ENCODE measurements around the gene DBET.
"Not testable (repeated sequence)": the region's sequence is repeated elsewhere in the genome, so short reads cannot be mapped to it uniquely, and the experiment has no call there.

The DBET gene

GRCh38 chr4:190020790-190021717 is 43.2 kb upstream of the DBET start:
- no peak overlapping the region for H3K4me3 ChIP-seq (replicated peaks; ENCODE audit: insufficient read depth, low read length)
- no peak for TF ChIP-seq CTCF (IDR thresholded peaks at IDR 0.05; ENCODE audit: insufficient read depth, low read length)
- TF ChIP-seq REST (IDR thresholded peaks at IDR 0.05; ENCODE audit: insufficient replicate concordance, low read depth) = no peak
- TF ChIP-seq GABPA (IDR thresholded peaks at IDR 0.05; ENCODE audit: low read depth) = no peak
- TF ChIP-seq SPI1 (IDR thresholded peaks at IDR 0.05; ENCODE audit: borderline replicate concordance, low read depth) = no peak
- TF ChIP-seq POLR2AphosphoS5 (IDR thresholded peaks at IDR 0.05; ENCODE audit: low read depth) = no peak
- no peaks in the 10 kb centered on the region for H3K27me3 ChIP-seq (ENCODE audit: insufficient read depth, poor library complexity, severe bottlenecking)
- no peak for DNase-seq (ENCODE audit: low read depth in 1 of 2, low spot score in 1 of 2)
- H3K27ac ChIP-seq (replicated peaks) = no peak overlapping the region

- not testable (repeated sequence) for H3K27me3 ChIP-seq (ENCODE audit: insufficient read depth, poor library complexity, severe bottlenecking); DNase-seq (ENCODE audit: low read depth in 1 of 2, low spot score in 1 of 2); H3K4me3 ChIP-seq (replicated peaks; ENCODE audit: insufficient read depth, low read length); H3K27ac ChIP-seq (replicated peaks)
Measured at GRCh38 chr4:190021973-190022372, 42.3 kb upstream of the DBET start.

GRCh38 chr4:190022614-190023281 is 41.6 kb upstream of the DBET start:
- not testable (repeated sequence) for H3K4me3 ChIP-seq (replicated peaks; ENCODE audit: insufficient read depth, low read length); H3K27me3 ChIP-seq (ENCODE audit: insufficient read depth, poor library complexity, severe bottlenecking); DNase-seq (ENCODE audit: low read depth in 1 of 2, low spot score in 1 of 2); H3K27ac ChIP-seq (replicated peaks)

GRCh38 chr4:190027156-190027555 is 37.1 kb upstream of the DBET start, which contains the start of gene FRG2:
Gene FRG2 (minus strand): TSS chr4:190027256. CDS start chr4:190027204, 52 bp downstream.
- not testable (repeated sequence) for DNase-seq (ENCODE audit: low read depth in 1 of 2, low spot score in 1 of 2); H3K4me3 ChIP-seq (replicated peaks; ENCODE audit: insufficient read depth, low read length); H3K27ac ChIP-seq (replicated peaks); H3K27me3 ChIP-seq (ENCODE audit: insufficient read depth, poor library complexity, severe bottlenecking)

- DNase-seq (ENCODE audit: low read depth in 1 of 2, low spot score in 1 of 2); H3K4me3 ChIP-seq (replicated peaks; ENCODE audit: insufficient read depth, low read length); H3K27ac ChIP-seq (replicated peaks); H3K27me3 ChIP-seq (ENCODE audit: insufficient read depth, poor library complexity, severe bottlenecking): not testable (repeated sequence)
Measured at GRCh38 chr4:190031264-190031663, 33.0 kb upstream of the DBET start.

GRCh38 chr4:190037704-190038388 is 26.5 kb upstream of the DBET start:
- not testable (repeated sequence) for H3K4me3 ChIP-seq (replicated peaks; ENCODE audit: insufficient read depth, low read length); H3K27me3 ChIP-seq (ENCODE audit: insufficient read depth, poor library complexity, severe bottlenecking); H3K27ac ChIP-seq (replicated peaks); DNase-seq (ENCODE audit: low read depth in 1 of 2, low spot score in 1 of 2)

- DNase-seq (ENCODE audit: low read depth in 1 of 2, low spot score in 1 of 2); H3K27me3 ChIP-seq (ENCODE audit: insufficient read depth, poor library complexity, severe bottlenecking); H3K27ac ChIP-seq (replicated peaks); H3K4me3 ChIP-seq (replicated peaks; ENCODE audit: insufficient read depth, low read length): not testable (repeated sequence)
Measured at GRCh38 chr4:190040873-190041272, 23.4 kb upstream of the DBET start.

- not testable (repeated sequence) for DNase-seq (ENCODE audit: low read depth in 1 of 2, low spot score in 1 of 2); H3K27ac ChIP-seq (replicated peaks); H3K27me3 ChIP-seq (ENCODE audit: insufficient read depth, poor library complexity, severe bottlenecking); H3K4me3 ChIP-seq (replicated peaks; ENCODE audit: insufficient read depth, low read length)
Measured at GRCh38 chr4:190047627-190048026, 16.7 kb upstream of the DBET start.

GRCh38 chr4:190049378-190050239 is 14.7 kb upstream of the DBET start:
- not testable (repeated sequence) for H3K27me3 ChIP-seq (ENCODE audit: insufficient read depth, poor library complexity, severe bottlenecking); H3K4me3 ChIP-seq (replicated peaks; ENCODE audit: insufficient read depth, low read length); DNase-seq (ENCODE audit: low read depth in 1 of 2, low spot score in 1 of 2); H3K27ac ChIP-seq (replicated peaks)

- not testable (repeated sequence) for H3K27ac ChIP-seq (replicated peaks); H3K27me3 ChIP-seq (ENCODE audit: insufficient read depth, poor library complexity, severe bottlenecking); DNase-seq (ENCODE audit: low read depth in 1 of 2, low spot score in 1 of 2); H3K4me3 ChIP-seq (replicated peaks; ENCODE audit: insufficient read depth, low read length)
Measured at GRCh38 chr4:190058997-190059396, 5.3 kb upstream of the DBET start.

Measured in HL-60 (cell line).